ENCODE results near the gene ANKRD44.
"Not testable (repeated sequence)": the region's sequence is repeated elsewhere in the genome, so short reads cannot be mapped to it uniquely, and the experiment has no call there.

Gene ANKRD44

DNA sequence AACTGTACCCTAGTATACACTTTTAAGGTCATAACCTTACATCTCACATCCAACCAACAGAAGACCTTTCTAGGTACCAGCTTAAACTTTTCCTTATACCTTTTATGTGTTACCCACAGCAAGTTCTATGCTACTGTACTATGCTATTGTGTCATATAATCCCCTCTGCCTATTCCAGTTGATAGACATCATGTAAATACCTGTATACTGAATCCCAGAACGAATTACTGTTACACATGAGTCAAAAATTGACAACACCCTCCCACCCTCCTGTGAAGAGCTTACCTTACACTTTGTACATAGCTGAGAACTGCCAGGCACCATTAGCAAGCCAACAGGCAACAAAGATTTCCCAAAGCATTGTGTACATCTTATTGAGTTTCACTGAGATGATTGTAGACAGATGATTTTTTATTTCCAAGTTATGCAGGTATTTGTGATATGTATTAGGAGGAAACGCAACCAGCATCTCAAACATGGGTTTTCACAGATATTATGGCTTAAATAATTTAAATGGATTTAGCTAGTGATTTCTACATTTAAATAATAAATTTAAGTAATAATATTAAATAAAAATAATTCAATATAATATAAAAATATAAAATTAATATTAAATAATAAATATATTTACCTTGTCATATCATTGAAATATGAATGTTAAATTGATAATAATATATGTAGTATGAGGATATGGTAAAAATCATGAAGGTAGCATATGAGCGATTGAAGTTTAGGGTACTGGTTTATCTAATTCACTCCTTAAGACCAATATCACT lies 43.0 kb upstream of the ANKRD44 start:
- TF ChIP-seq, protein P1, sequence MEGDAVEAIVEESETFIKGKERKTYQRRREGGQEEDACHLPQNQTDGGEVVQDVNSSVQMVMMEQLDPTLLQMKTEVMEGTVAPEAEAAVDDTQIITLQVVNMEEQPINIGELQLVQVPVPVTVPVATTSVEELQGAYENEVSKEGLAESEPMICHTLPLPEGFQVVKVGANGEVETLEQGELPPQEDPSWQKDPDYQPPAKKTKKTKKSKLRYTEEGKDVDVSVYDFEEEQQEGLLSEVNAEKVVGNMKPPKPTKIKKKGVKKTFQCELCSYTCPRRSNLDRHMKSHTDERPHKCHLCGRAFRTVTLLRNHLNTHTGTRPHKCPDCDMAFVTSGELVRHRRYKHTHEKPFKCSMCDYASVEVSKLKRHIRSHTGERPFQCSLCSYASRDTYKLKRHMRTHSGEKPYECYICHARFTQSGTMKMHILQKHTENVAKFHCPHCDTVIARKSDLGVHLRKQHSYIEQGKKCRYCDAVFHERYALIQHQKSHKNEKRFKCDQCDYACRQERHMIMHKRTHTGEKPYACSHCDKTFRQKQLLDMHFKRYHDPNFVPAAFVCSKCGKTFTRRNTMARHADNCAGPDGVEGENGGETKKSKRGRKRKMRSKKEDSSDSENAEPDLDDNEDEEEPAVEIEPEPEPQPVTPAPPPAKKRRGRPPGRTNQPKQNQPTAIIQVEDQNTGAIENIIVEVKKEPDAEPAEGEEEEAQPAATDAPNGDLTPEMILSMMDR (IDR thresholded peaks at IDR 0.05; ENCODE audit: control extremely low read depth, extremely low read depth, low read depth, missing control alignments), result no peak
- ChIA-PET POLR2A (no interaction called here), CTCF (interaction anchor here (1.0 to 1.3 kb wide), 4 partner anchors 12 to 240 kb away, joined by 3 to 7 read pairs (median 4); no protein-coding TSS in a partner anchor)
- DNase-seq (ENCODE audit: extremely low spot score), result no peak

DNA sequence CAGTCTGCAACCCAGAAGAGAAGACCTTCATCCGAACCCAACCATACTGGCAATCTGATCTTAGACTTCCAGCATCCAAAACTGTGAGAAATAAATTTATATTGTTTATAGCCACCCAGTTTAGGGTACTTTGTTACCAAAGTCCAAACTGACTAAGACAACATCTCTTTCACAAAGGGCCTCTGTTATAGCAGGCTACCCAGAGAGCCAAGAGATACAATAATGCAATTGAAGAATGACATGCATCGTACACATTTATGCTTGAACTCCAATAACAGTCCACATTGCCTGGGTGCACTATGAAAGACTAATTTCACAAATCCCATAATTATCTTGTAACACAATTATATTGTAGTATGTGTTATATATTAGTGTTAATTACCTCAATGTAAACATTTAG lies 39.1 kb upstream of the ANKRD44 start:
- TF ChIP-seq, protein P1 (IDR thresholded peaks at IDR 0.05; ENCODE audit: control extremely low read depth, extremely low read depth, low read depth, missing control alignments), result no peak
- ChIA-PET CTCF (interaction anchor here (1.0 kb wide), 1 partner anchor 224 kb away, joined by 3 read pairs; no protein-coding TSS in a partner anchor), POLR2A (no interaction called here)
- no peak for DNase-seq (ENCODE audit: extremely low spot score)

DNA sequence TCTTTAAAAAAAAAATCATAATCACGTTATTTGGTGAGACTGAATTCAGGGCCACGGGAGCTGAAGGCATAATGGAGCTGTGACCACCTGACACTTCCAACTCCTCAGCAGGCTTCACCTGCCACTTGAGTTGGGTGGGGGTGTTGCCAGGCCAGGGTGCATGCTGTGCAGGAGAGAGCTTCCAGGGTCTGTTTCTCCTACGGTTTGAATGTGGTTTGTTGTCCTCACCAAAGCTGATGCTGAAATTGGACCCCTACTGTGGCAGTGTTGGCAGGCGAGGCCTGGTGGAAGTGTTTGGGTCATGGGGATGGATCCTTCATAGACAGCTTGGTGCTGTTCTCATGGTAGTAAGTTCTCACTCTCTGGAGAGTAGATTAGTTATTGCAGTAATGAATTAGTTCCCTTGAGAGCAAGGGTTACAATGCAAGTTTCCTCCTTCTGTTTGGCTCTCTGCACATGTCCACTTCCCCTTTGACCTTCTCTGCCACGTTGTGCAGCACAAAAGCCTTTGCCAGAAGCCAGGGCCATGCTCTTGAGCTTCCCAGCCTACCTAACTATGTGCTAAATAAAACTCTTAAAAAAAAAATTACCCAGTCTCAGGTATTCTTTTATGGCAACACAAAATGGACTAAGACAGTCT lies 38.3 kb upstream of the ANKRD44 start:
- POLR2A ChIA-PET, result no interaction called here
- CTCF ChIA-PET, result no interaction called here
- TF ChIP-seq, protein P1 (IDR thresholded peaks at IDR 0.05; ENCODE audit: control extremely low read depth, extremely low read depth, low read depth, missing control alignments), result no peak
- no peak for DNase-seq (ENCODE audit: extremely low spot score)

DNA sequence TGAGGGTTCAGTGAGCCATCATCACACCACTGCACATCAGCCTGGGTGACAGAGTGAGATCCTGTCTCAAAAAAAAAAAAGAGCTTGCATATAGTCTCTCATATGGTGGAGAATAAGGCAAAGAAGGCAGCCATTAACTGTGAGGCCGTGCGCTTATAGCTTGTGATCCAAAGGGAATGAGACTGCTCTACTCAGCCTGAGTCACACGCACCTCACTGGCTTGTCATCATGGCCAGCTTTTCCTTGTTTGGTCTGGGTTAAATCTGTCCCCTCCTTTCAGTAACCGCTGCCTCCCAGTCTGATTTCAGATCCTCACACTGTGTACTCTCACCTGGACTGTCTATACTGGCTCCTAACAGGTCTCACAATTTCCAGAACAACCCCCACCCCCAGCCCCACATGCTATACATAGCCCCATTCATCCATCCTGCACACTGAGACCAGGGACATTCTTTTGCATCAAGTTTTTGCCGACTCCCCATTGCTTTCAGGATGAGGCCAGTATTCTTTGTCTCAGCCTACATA lies 35.3 kb upstream of the ANKRD44 start:
- ChIA-PET CTCF (interaction anchor here (0.9 to 1.4 kb wide), 6 partner anchors 10 to 312 kb away, joined by 3 to 11 read pairs (median 3); no protein-coding TSS in a partner anchor), POLR2A (no interaction called here)
- DNase-seq (ENCODE audit: extremely low spot score), result no peak

DNA sequence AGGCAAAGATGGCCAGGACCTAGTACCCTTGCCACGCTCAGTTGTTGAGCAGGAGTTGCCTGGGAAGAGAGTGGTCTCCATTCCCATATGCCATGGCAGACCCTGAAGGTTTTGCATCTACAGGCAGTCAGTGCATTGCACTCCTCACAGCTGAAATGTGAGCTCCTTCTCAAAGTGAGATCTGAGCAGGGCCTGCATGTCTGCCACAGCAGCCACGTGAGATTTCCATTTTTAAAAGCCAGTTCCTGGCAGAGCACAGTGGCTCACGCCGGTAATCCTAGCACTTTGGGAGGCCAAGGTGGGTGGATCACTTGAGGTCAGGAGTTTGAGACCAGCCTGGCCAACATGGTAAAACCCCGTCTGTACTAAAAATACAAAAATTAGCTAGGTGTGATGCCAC lies 33.4 kb upstream of the ANKRD44 start:
- CTCF ChIA-PET, result interaction anchor here (1.2 kb wide), 1 partner anchor 230 kb away, joined by 3 read pairs; no protein-coding TSS in a partner anchor
- POLR2A ChIA-PET, result not testable (repeated sequence)

More for the DNA sequence above, 35.3 kb upstream of the ANKRD44 start:
- TF ChIP-seq, protein P1 (IDR thresholded peaks at IDR 0.05; ENCODE audit: control extremely low read depth, extremely low read depth, low read depth, missing control alignments), result no peak

DNA sequence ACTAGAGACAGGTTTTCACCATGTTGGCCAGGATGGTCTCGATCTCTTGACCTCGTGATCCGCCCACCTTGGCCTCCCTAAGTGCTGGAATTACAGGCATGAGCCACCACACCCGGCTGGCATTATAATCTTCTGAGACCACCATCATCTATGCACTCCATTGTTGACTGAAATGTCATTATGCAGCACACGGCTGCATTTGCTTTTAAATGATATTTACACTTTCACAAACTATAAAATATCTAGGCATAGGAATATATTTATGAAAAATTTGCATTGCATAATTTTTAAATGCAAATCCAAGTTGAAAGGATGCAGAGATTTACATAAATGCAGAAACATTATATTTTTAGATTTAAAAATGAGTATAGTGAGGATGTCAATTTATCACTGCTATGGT lies 30.0 kb upstream of the ANKRD44 start:
- POLR2A ChIA-PET, result no interaction called here
- no peak for DNase-seq (ENCODE audit: extremely low spot score)
- TF ChIP-seq, protein P1 (IDR thresholded peaks at IDR 0.05; ENCODE audit: control extremely low read depth, extremely low read depth, low read depth, missing control alignments), result no peak
- CTCF ChIA-PET, result no interaction called here

More for the DNA sequence above, 33.4 kb upstream of the ANKRD44 start:
- DNase-seq (ENCODE audit: extremely low spot score), result not testable (repeated sequence)
